ENCODE data around the gene C10orf95.
"Not testable (repeated sequence)": the region's sequence is repeated elsewhere in the genome, so short reads cannot be mapped to it uniquely, and the experiment has no call there.

C10orf95 gene

GRCh38 chr10:102451105-102451969, at the start of gene C10orf95:
Gene C10orf95 (minus strand): TSS chr10:102451543. CDS start chr10:102451093, 450 bp downstream.
- DNase-seq (ENCODE audit: low read depth) = no peak

- DNase-seq (ENCODE audit: low read depth) = not testable (repeated sequence)
Measured at GRCh38 chr10:102500686-102501085, 49.3 kb upstream of the C10orf95 start.

- no peak for DNase-seq (ENCODE audit: low read depth)
Measured at GRCh38 chr10:102499356-102499755, 48.0 kb upstream of the C10orf95 start.

GRCh38 chr10:102497545-102497944, 46.2 kb upstream of the C10orf95 start:
- DNase-seq (ENCODE audit: low read depth) = no peak

GRCh38 chr10:102493771-102494170, 42.4 kb upstream of the C10orf95 start:
- no peak for DNase-seq (ENCODE audit: low read depth)

GRCh38 chr10:102492983-102493382, 41.6 kb upstream of the C10orf95 start:
- no peak for DNase-seq (ENCODE audit: low read depth)

GRCh38 chr10:102492344-102492939, 41.1 kb upstream of the C10orf95 start:
- no peak for DNase-seq (ENCODE audit: low read depth)

- DNase-seq (ENCODE audit: low read depth) = no peak
Measured at GRCh38 chr10:102491136-102491535, 39.8 kb upstream of the C10orf95 start.

GRCh38 chr10:102485093-102485784, 33.9 kb upstream of the C10orf95 start:
- no peak for DNase-seq (ENCODE audit: low read depth)

GRCh38 chr10:102484021-102484420, 32.7 kb upstream of the C10orf95 start:
- no peak for DNase-seq (ENCODE audit: low read depth)

GRCh38 chr10:102480396-102480795, 29.1 kb upstream of the C10orf95 start:
- DNase-seq (ENCODE audit: low read depth) = no peak

- DNase-seq (ENCODE audit: low read depth) = no peak
Measured at GRCh38 chr10:102479651-102480050, 28.3 kb upstream of the C10orf95 start.

GRCh38 chr10:102476466-102477141, 25.3 kb upstream of the C10orf95 start:
- no peak for DNase-seq (ENCODE audit: low read depth)

GRCh38 chr10:102475451-102476040, 24.2 kb upstream of the C10orf95 start:
- no peak for DNase-seq (ENCODE audit: low read depth)

- no peak for DNase-seq (ENCODE audit: low read depth)
Measured at GRCh38 chr10:102473445-102474331, 22.3 kb upstream of the C10orf95 start.

- no peak for DNase-seq (ENCODE audit: low read depth)
Measured at GRCh38 chr10:102470579-102471546, 19.5 kb upstream of the C10orf95 start.

GRCh38 chr10:102468683-102469082, 17.3 kb upstream of the C10orf95 start:
- no peak for DNase-seq (ENCODE audit: low read depth)

GRCh38 chr10:102467971-102468438, 16.7 kb upstream of the C10orf95 start:
- no peak for DNase-seq (ENCODE audit: low read depth)

- no peak for DNase-seq (ENCODE audit: low read depth)
Measured at GRCh38 chr10:102467318-102467717, 16.0 kb upstream of the C10orf95 start.
